Nephron (organoid): ENCODE results near the gene FBXO42.

Experiments used
- H3K27ac Mint-ChIP-seq, 3 experiments: 2 replicates each; pipeline ENCODE4 v1.8.0; 2020; ENCODE audit warnings: mixed read lengths in 3 of 3, mild to moderate bottlenecking in 2 of 3, moderate library complexity in 1 of 3
- H3K27me3 Mint-ChIP-seq: 2 replicates; pipeline ENCODE4 v1.8.0; 2021; ENCODE audit warnings: low read depth, mild to moderate bottlenecking, moderate library complexity, mixed read lengths
- H3K36me3 Mint-ChIP-seq: 2 replicates; pipeline ENCODE4 v1.8.0; 2020; ENCODE audit warnings: low read depth, mixed read lengths
- H3K4me1 Mint-ChIP-seq: 2 replicates; pipeline ENCODE4 v1.8.0; 2020; ENCODE audit warnings: mixed read lengths
- H3K4me3 Mint-ChIP-seq, 3 experiments: 2 replicates each; pipeline ENCODE4 v1.8.0; 2020; ENCODE audit warnings: mild to moderate bottlenecking in 3 of 3, mixed read lengths in 3 of 3, moderate library complexity in 2 of 3
- H3K9me3 Mint-ChIP-seq: 2 replicates; pipeline ENCODE4 v1.8.0; 2020; ENCODE audit warnings: mixed read lengths
- TF ChIP-seq, protein P1 (sequence below), 3 experiments: fragments of 200-600 bp; sonication (generic); IDR thresholded peaks; one replicate each; pipeline ENCODE4 v1.5.0; 2021; ENCODE audit warnings: antibody characterized with exemption in 3 of 3; ENCODE audit not compliant: unreplicated experiment in 3 of 3

The FBXO42 gene

DNA sequence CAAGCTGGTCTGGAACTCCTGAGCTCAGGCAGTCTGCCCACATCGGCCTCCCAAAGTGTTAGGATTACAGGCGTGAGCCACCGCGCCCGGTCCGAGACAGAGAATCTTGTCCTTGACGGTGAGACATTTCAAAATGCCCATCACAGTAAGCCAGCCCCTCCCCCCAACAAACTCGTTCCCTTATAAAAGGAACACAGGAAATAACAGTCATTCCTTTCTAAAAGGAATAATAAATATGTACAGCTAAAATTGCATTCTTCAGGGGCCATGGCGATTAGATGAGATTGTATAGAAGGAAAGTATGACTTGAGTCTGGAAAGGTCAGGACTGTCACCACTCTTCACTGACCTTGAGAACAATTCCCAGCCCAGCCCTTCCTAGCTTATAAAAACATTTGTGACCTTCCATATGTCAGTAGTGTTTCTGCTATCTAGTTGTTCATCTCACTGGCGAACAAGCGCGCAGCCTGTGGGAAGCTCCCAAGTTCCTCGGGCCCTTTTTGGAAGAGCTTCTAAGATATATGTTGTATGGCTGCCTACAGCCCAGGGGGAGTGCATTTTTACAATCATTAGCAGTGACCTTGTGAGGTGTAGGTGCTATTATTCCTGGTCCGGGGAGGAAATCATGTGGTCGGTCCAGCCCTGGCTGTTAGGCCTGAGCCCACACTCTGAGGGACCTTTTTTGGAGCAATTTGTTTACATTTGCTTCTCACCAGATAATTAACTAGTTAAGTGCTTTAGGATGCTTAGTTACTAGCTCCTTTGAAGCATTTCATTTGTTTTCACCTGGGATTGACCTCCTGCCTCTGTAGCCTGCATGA is 23.5 kb upstream of the FBXO42 start:
- Mint-ChIP-seq H3K4me3 (peak overlapping the region; percentile 12 to 49 (median 19)), H3K36me3 (peaks cover 21% of the 10 kb centered on the region), H3K4me1 (peaks cover 45% of the 10 kb centered on the region), H3K27ac (peak overlapping the region; percentile 87 to 94 (median 90)), H3K9me3 (no peaks in the 10 kb centered on the region), H3K27me3 (no peaks in the 10 kb centered on the region)
- TF ChIP-seq, protein P1, sequence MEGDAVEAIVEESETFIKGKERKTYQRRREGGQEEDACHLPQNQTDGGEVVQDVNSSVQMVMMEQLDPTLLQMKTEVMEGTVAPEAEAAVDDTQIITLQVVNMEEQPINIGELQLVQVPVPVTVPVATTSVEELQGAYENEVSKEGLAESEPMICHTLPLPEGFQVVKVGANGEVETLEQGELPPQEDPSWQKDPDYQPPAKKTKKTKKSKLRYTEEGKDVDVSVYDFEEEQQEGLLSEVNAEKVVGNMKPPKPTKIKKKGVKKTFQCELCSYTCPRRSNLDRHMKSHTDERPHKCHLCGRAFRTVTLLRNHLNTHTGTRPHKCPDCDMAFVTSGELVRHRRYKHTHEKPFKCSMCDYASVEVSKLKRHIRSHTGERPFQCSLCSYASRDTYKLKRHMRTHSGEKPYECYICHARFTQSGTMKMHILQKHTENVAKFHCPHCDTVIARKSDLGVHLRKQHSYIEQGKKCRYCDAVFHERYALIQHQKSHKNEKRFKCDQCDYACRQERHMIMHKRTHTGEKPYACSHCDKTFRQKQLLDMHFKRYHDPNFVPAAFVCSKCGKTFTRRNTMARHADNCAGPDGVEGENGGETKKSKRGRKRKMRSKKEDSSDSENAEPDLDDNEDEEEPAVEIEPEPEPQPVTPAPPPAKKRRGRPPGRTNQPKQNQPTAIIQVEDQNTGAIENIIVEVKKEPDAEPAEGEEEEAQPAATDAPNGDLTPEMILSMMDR (IDR thresholded peaks at IDR 0.05; ENCODE audit: unreplicated experiment in 3 of 3): no peak

DNA sequence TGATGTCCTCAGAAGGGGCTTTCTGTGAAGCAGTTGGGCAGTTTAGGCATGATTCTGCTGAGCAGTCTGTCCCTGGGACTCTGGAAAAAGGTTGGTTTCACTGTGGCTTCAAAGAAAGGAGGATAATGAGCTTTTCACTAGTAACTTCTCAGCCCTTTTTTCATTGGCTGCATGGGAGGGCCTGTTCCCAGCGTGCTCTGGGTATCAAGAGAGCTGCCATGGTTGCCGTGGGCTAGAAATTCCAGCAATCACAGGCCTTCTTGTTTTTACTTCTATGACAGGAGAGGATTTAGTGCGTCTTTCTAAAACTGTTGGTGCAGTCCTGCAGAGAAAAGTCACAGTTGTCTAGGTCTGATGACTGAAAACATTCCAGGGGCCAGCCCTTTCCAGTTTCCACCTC is 22.0 kb upstream of the FBXO42 start:
- no peaks in the 10 kb centered on the region for H3K9me3 Mint-ChIP-seq
- H3K27me3 Mint-ChIP-seq: no peaks in the 10 kb centered on the region
- no peak overlapping the region for H3K4me3 Mint-ChIP-seq
- H3K36me3 Mint-ChIP-seq: peaks cover 18% of the 10 kb centered on the region
- peak overlapping the region; percentile 78 to 94 (median 83) for H3K27ac Mint-ChIP-seq
- TF ChIP-seq, protein P1 (IDR thresholded peaks at IDR 0.05; ENCODE audit: unreplicated experiment in 3 of 3): no peak
- peaks cover 48% of the 10 kb centered on the region for H3K4me1 Mint-ChIP-seq

DNA sequence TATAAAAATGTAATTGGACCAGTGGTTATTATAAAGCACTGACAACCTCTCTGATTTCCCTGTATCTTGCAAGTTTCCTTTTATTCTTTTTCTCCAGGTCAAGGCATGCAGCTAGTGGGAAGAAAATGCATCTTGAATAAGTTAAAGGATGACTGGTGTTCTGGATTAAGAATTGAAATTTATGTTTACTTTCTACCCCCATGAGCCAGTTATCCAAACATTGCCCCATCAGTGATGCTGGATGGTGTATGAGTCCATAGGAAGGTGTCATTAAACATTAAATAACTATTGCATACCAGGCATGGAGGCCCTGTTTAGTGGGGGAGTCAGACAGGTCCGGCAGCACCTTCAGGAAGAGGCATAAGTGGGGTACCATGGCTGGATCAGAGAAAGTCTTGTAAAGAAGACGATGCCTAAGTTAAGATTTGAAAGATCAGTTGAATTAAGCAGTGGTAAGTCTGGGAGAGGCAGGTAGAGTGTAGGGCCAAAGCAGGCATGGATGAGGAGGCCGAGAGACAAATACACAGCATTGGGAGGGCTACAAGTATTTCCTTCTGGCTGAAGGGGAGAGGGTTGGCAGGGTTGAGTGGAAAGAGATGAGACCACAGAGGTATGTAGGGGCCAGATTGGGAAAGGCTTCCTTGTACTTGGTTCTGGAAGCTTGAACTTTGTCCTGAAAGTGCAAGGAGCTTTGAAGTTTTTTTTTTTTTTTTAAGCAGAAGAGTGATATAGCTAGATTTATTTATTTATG is 20.4 kb upstream of the FBXO42 start:
- TF ChIP-seq, protein P1 (IDR thresholded peaks at IDR 0.05; ENCODE audit: unreplicated experiment in 3 of 3): no peak
- Mint-ChIP-seq H3K9me3 (no peaks in the 10 kb centered on the region), H3K4me1 (peaks cover 59% of the 10 kb centered on the region), H3K36me3 (peaks cover 18% of the 10 kb centered on the region), H3K27me3 (no peaks in the 10 kb centered on the region), H3K27ac (peak overlapping the region; percentile 18 to 81 (median 33)), H3K4me3 (peak overlapping the region in 2 of 3 experiments; percentile 1 to 3)

DNA sequence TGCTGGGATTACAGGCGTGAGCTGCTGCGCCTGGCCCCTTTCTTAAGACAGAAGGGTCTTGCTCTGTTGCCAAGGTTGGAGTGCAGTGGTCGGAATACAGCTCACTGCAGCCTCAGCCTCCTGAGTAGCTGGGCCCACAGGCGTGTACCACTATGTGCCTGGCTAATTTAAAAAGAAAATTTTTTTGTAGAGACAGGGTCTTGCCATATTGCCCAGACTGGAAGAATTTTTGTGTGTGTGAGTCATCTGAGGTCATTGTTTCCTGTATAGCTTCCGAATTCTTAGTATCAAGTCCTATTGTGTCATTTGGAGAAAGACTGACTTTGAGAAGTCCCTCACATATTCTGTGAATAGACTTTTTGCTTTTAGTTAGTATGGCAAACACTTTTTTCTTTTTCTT is 19.4 kb upstream of the FBXO42 start:
- no peaks in the 10 kb centered on the region for H3K9me3 Mint-ChIP-seq
- H3K4me1 Mint-ChIP-seq: peaks cover 53% of the 10 kb centered on the region
- TF ChIP-seq, protein P1 (IDR thresholded peaks at IDR 0.05; ENCODE audit: unreplicated experiment in 3 of 3): no peak
- peak overlapping the region in 2 of 3 experiments; percentile 37 to 55 for H3K27ac Mint-ChIP-seq
- peak overlapping the region in 2 of 3 experiments; percentile 31 to 38 for H3K4me3 Mint-ChIP-seq
- no peaks in the 10 kb centered on the region for H3K27me3 Mint-ChIP-seq
- H3K36me3 Mint-ChIP-seq: peaks cover 18% of the 10 kb centered on the region

DNA sequence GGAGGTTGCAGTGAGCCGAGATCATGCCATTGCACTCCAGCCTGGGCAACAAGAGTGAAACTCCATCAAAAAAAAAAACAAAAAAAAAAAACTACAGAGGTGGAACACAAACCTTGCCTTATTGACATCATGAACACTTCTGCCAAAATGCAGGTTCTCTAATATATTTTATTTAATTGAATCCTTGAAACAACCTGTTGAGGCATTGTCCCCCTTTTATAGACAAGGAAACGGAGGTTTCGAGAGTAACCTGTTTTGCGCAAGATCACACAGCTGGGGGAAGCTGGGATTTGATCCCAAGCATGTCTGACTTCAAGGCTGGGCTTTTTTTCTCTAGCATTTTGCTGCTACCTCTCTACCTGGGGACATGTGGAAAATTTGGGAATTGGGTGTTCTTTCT is 17.5 kb upstream of the FBXO42 start:
- no peaks in the 10 kb centered on the region for H3K9me3 Mint-ChIP-seq
- no peaks in the 10 kb centered on the region for H3K27me3 Mint-ChIP-seq
- peaks cover 44% of the 10 kb centered on the region for H3K4me1 Mint-ChIP-seq
- H3K36me3 Mint-ChIP-seq: peaks cover 14% of the 10 kb centered on the region
- peak overlapping the region; percentile 94 to 99 (median 97) for H3K4me3 Mint-ChIP-seq
- H3K27ac Mint-ChIP-seq: no peak overlapping the region
- TF ChIP-seq, protein P1 (IDR thresholded peaks at IDR 0.05; ENCODE audit: unreplicated experiment in 3 of 3): no peak
